Measurements from ENCODE around the gene STRIP2. TPM values are rescaled to one million over a fixed set of nuclear protein-coding genes. Genes with fewer than 3 reads are reported as not detected.
"Not testable (repeated sequence)": the region's sequence is repeated elsewhere in the genome, so short reads cannot be mapped to it uniquely, and the experiment has no call there.

STRIP2 gene
- total and polyA plus RNA-seq, 9 donors: 0.12 to 1.6 (median 0.92) TPM

DNA sequence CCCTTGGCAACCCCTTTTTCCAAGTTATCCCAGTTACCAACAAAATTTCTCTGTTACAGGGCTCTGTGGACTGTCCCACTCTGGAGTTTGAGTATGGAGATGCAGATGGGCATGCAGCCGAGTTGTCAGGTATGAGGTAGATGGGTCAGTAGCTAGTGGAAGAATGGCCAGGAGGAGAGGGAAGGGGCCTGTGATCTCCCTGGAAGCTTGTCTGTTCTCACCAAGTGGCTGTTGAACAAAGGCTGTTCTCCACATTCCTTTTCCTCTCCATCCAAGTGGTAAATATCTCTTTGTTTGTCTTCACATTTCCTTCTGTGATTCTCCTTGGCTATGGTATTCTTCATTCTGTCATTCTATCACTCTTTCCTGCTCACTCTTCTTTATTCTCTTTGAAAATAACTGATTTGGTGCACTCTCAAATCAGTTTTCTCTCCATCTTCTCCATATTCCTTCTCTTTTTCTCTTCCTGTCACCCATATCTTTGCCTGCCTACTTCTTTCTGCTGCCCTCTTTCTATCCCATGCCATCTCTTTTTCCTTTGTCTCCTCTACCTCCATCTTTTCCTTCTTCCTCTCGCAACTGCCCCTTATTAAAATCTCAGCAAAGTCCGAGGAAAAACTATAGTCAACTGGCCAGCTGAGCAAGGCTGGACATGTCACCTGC, 5.9 kb downstream of the STRIP2 start:
- no peak for TF ChIP-seq POLR2A (IDR thresholded peaks at IDR 0.05)
- TF ChIP-seq, protein P1, sequence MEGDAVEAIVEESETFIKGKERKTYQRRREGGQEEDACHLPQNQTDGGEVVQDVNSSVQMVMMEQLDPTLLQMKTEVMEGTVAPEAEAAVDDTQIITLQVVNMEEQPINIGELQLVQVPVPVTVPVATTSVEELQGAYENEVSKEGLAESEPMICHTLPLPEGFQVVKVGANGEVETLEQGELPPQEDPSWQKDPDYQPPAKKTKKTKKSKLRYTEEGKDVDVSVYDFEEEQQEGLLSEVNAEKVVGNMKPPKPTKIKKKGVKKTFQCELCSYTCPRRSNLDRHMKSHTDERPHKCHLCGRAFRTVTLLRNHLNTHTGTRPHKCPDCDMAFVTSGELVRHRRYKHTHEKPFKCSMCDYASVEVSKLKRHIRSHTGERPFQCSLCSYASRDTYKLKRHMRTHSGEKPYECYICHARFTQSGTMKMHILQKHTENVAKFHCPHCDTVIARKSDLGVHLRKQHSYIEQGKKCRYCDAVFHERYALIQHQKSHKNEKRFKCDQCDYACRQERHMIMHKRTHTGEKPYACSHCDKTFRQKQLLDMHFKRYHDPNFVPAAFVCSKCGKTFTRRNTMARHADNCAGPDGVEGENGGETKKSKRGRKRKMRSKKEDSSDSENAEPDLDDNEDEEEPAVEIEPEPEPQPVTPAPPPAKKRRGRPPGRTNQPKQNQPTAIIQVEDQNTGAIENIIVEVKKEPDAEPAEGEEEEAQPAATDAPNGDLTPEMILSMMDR (IDR thresholded peaks at IDR 0.05): no peak
- no peak for TF ChIP-seq EP300 (IDR thresholded peaks at IDR 0.05)
- no peak overlapping the region for H3K4me3 ChIP-seq
- H3K27ac ChIP-seq: no peak overlapping the region
- no peaks in the 10 kb centered on the region for H3K4me1 ChIP-seq (ENCODE audit: insufficient read depth)
- WGBS, 3 donors: 88 to 95% (median 92%) methylated on average over 3 of the region's 3 CpGs
- no peaks in the 10 kb centered on the region for H3K36me3 ChIP-seq
- no peaks in the 10 kb centered on the region for H3K27me3 ChIP-seq
- intact Hi-C loops (cut with DNase I): no loop called here
- no peaks in the 10 kb centered on the region for H3K9me3 ChIP-seq
- no peak for DNase-seq

DNA sequence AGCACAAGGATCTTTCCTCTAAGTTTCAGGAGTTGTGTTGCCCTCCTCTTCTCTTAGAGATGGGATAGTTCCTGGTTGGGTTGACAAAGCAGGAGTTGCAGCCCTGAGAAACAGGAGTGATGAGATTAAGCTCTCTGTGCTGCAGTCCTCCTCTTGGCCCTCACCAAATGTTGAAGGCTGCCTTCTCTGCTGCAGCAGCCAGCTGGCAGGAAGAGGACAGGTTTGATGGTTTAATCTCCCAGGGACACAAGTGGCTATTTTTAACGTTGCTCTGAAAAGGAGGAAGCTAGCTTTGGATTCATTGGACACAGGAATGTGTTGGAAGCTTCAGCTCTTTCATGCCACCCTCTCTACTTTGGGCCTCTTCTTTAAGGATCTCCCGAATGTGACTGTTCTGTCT, 9.4 kb downstream of the STRIP2 start:
- no peak overlapping the region for H3K27ac ChIP-seq
- H3K9me3 ChIP-seq: no peaks in the 10 kb centered on the region
- no peaks in the 10 kb centered on the region for H3K4me1 ChIP-seq (ENCODE audit: insufficient read depth)
- no peaks in the 10 kb centered on the region for H3K36me3 ChIP-seq
- no peaks in the 10 kb centered on the region for H3K27me3 ChIP-seq
- TF ChIP-seq, protein P1 (IDR thresholded peaks at IDR 0.05): no peak
- TF ChIP-seq POLR2A (IDR thresholded peaks at IDR 0.05): no peak
- no peak for TF ChIP-seq EP300 (IDR thresholded peaks at IDR 0.05)
- DNase-seq: no peak
- no peak overlapping the region for H3K4me3 ChIP-seq
- intact Hi-C loops (cut with DNase I): no loop called here
- WGBS, 3 donors: 31 to 36% (median 35%) methylated on average over 2 of the region's 2 CpGs

DNA sequence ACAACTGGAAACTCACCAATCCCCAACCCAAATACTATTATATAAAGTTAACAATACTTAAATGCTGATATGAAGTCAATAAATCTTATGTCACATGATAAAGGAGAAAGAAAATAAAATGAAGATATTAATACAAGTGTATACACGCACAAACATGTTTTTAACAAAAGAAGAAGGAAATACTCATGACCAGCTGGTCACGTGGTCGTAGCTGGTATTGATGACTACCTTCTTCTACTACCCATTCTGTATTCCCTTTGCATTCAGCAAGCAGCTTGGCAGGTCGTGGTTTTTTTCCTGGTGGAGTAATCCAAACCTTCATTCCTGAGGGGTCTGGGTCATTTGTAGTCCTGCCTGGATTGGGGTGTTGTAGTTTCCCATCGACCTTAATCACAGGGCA, 10.5 kb downstream of the STRIP2 start:
- intact Hi-C loops (cut with DNase I): not testable (repeated sequence)

DNA sequence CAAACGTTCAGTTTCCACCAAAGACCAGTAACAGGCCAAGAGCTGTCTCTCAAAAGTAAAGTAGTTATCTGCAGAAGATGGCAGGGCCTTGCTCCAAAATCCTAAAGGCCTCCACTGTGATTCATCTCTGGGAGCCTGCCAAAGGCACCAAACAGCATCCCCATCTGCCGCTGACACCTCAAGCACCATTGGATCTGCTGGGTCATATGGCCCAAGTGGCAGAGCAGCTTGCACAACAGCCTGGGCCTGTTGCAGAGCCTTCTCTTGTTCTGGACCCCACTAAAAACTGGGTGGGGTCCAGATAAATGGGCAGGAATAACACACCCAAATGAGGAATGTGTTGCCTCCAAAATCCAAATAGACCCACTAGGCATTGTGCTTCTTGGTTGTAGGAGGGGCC, 12.7 kb downstream of the STRIP2 start:
- H3K27ac ChIP-seq; H3K4me1 ChIP-seq (ENCODE audit: insufficient read depth); H3K36me3 ChIP-seq; DNase-seq; H3K4me3 ChIP-seq; H3K27me3 ChIP-seq; H3K9me3 ChIP-seq; intact Hi-C loops (cut with DNase I): not testable (repeated sequence)
- 49 to 60% (median 50%) methylated on average over 2 of the region's 2 CpGs for WGBS, 3 donors

More for the DNA sequence above, 10.5 kb downstream of the STRIP2 start:
- not testable (repeated sequence) for H3K4me3 ChIP-seq; H3K27me3 ChIP-seq; H3K27ac ChIP-seq; H3K4me1 ChIP-seq (ENCODE audit: insufficient read depth); H3K9me3 ChIP-seq; DNase-seq; H3K36me3 ChIP-seq
- 91 to 96% (median 91%) methylated on average over 5 of the region's 5 CpGs for WGBS, 3 donors

DNA sequence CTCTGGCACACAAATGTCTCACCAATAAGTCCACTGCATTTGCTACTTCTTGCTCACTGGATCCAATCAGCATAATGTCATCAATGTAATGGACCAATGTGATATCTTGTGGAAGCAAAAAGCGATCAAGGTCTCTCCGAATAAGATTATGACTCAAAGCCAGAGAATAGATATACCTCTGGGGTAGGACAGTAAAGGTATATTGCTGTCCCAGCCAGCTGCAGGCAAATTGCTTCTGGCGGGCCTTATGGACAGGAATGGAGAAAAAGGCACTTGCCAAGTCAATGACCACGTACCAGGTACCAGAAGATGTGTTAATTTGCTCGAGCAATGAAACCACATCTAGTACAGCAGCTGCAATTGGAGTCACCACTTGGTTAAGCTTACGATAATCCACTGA, 13.2 kb downstream of the STRIP2 start:
- DNase-seq; H3K9me3 ChIP-seq; H3K27me3 ChIP-seq; H3K36me3 ChIP-seq; H3K27ac ChIP-seq; intact Hi-C loops (cut with DNase I); H3K4me1 ChIP-seq (ENCODE audit: insufficient read depth); H3K4me3 ChIP-seq: not testable (repeated sequence)
- WGBS, 3 donors: 93 to 98% (median 97%) methylated on average over 6 of the region's 6 CpGs

DNA sequence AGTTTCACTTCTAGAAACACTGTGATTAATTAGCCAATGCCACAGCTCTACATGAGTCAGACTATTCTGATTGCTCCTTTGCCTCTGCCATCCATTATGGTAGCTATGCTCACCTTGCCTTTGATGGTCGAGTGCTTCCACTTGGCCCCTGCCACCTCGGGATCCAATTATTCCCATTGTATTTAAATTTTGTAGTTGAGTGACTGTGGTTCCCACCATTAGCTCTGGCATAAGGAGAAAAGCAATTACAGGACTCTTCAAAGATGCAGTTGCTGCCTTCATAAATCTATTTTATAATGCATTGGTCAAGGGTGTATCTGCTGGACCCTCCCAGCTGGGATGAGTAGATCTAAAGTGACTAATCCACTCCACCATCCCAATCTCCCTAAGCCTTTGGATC, 14.4 kb downstream of the STRIP2 start:
- 88 to 98% (median 89%) methylated on average over 2 of the region's 2 CpGs for WGBS, 3 donors
- DNase-seq; H3K9me3 ChIP-seq; H3K27ac ChIP-seq; H3K36me3 ChIP-seq; H3K27me3 ChIP-seq; H3K4me3 ChIP-seq; H3K4me1 ChIP-seq (ENCODE audit: insufficient read depth); intact Hi-C loops (cut with DNase I): not testable (repeated sequence)

Measured in ovary (tissue), 9 donors.